GM12878 (cell line): ENCODE data around the gene MTM1. TPM values are rescaled to one million over a fixed set of nuclear protein-coding genes. Genes with fewer than 3 reads are reported as not detected.

Experiments
- ATAC-seq: fragments of 200-7000 bp; cut with Tn5 transposase; 3 replicates; pipeline ENCODE4 v1.9.1; 2020; ENCODE audit warnings: mild to moderate bottlenecking, moderate library complexity
- BruUV-seq: library from RNA; stranded (reverse); fragments of 400-500 nt; replicated peaks from 2 replicates; lab custom pipeline; 2021; lab: Mats Ljungman, UMichigan
- CTCF ChIA-PET: fragments of 300-600 bp; sonication (Branson Sonifier 250); formaldehyde crosslinking; extraction: SDS; loops from one replicate; lab custom pipeline; 2021; ENCODE audit warnings: inconsistent platforms; lab: Yijun Ruan, JAX
- POLR2A ChIA-PET: fragments of 350-600 bp; formaldehyde crosslinking; extraction: SDS; loops from one replicate; lab custom pipeline; 2021; ENCODE audit warnings: inconsistent platforms; lab: Charles Lee
- RAD21 ChIA-PET: fragments of 300-600 bp; sonication (Branson Sonifier 250); formaldehyde crosslinking; loops from one replicate; lab custom pipeline; 2023; ENCODE audit warnings: antibody characterized with exemption; ENCODE audit not compliant: unreplicated experiment; lab: Charles Lee
- SMC1A ChIA-PET: fragments of 300-600 bp; sonication (Branson Sonifier 250); formaldehyde crosslinking; loops from one replicate; lab custom pipeline; 2023; ENCODE audit not compliant: unreplicated experiment, uncharacterized antibody; lab: Charles Lee
- DNase-seq: peaks from one replicate; pipeline ENCODE4 v3.0.0-alpha.2; 2011; ENCODE audit warnings: low read depth, low spot score
- FAIRE-seq: peaks from 3 replicates; lab custom pipeline; 2011; peaks lifted over from hg19 to GRCh38; lab: Jason Lieb, UNC
- H2AFZ ChIP-seq: 2 replicates; pipeline ENCODE4 v1.6.0; 2011; ENCODE audit warnings: low read depth, low read length, control low read depth; ENCODE audit not compliant: control insufficient read depth
- H3K27ac ChIP-seq: 2 replicates; pipeline ENCODE4 v1.5.1; 2011; ENCODE audit warnings: control low read depth; ENCODE audit not compliant: control insufficient read depth, insufficient read depth
- H3K27me3 ChIP-seq, 2 experiments: replicated peaks in 1 of 2; 2 replicates each; pipeline versions ENCODE4 v1.6.0 to v1.6.1; 2011; ENCODE audit warnings: low read length in 1 of 2; ENCODE audit not compliant: control insufficient read depth in 2 of 2, insufficient read depth in 2 of 2
- H3K36me3 ChIP-seq, 2 experiments: 2 replicates each; pipeline ENCODE4 v1.5.1; 2011; ENCODE audit warnings: low read length in 1 of 2; ENCODE audit not compliant: control insufficient read depth in 2 of 2, insufficient read depth in 2 of 2
- H3K4me1 ChIP-seq: 2 replicates; pipeline ENCODE4 v1.6.1; 2011; ENCODE audit warnings: mild to moderate bottlenecking, low read length, moderate library complexity, mixed read lengths; ENCODE audit not compliant: control insufficient read depth, insufficient read depth
- H3K4me2 ChIP-seq: 2 replicates; pipeline ENCODE4 v1.6.0; 2011; ENCODE audit warnings: control low read depth; ENCODE audit not compliant: control insufficient read depth, insufficient read depth
- H3K4me3 ChIP-seq: fragments of 200-600 bp; sonication (generic); 2 replicates; pipeline ENCODE4 v1.5.1; 2016
- H3K79me2 ChIP-seq: 2 replicates; pipeline ENCODE4 v1.6.0; 2011; ENCODE audit warnings: low read length; ENCODE audit not compliant: control insufficient read depth, insufficient read depth
- H3K9ac ChIP-seq: 2 replicates; pipeline ENCODE4 v1.8.0; 2011; ENCODE audit warnings: low read length, control low read depth, mixed read lengths; ENCODE audit not compliant: control insufficient read depth, insufficient read depth
- H3K9me3 ChIP-seq: replicated peaks from 3 replicates; pipeline ENCODE4 v1.5.1; 2011; ENCODE audit warnings: mild to moderate bottlenecking, low read length; ENCODE audit not compliant: control insufficient read depth, insufficient read depth
- H4K20me1 ChIP-seq: 2 replicates; pipeline ENCODE4 v1.6.0; 2011; ENCODE audit not compliant: control insufficient read depth, insufficient read depth
- EED ChIP-seq: sonication (generic); IDR thresholded peaks from 2 replicates; pipeline ENCODE4 v1.6.1; 2016; ENCODE audit warnings: antibody characterized with exemption, low read depth
- GATAD2B ChIP-seq: fragments of 450-650 bp; conservative IDR thresholded peaks from 2 replicates; pipeline ENCODE4 v1.6.1; 2017; ENCODE audit warnings: low read depth, mild to moderate bottlenecking, moderate library complexity
- KDM1A ChIP-seq: fragments of 200-600 bp; sonication (generic); IDR thresholded peaks from 2 replicates; pipeline ENCODE4 v1.6.1; 2016; ENCODE audit warnings: borderline replicate concordance
- MYC ChIP-seq: IDR thresholded peaks from 2 replicates; pipeline ENCODE4 v1.6.1; 2011; ENCODE audit warnings: mild to moderate bottlenecking, low read length, moderate library complexity, inconsistent platforms; ENCODE audit not compliant: insufficient read depth, insufficient replicate concordance, insufficient read length, severe bottlenecking
- NR2C2 ChIP-seq: IDR thresholded peaks from 2 replicates; pipeline ENCODE4 v1.6.1; 2011; ENCODE audit warnings: borderline replicate concordance, low read depth; ENCODE audit not compliant: control insufficient read depth, insufficient read length
- PAX8 ChIP-seq: fragments of 450-650 bp; IDR thresholded peaks from 2 replicates; pipeline ENCODE4 v1.6.1; 2017; ENCODE audit warnings: mild to moderate bottlenecking, moderate library complexity
- RB1 ChIP-seq: fragments of 450-650 bp; formaldehyde crosslinking; IDR thresholded peaks from 2 replicates; pipeline ENCODE4 v1.6.1; 2017; ENCODE audit warnings: mild to moderate bottlenecking, borderline replicate concordance
- RCOR1 ChIP-seq: conservative IDR thresholded peaks from 2 replicates; pipeline ENCODE4 v1.6.1; 2012; ENCODE audit warnings: low read depth, low read length, improper control_type of control experiment
- SP1 ChIP-seq: IDR thresholded peaks from one replicate; pipeline ENCODE4 v1.6.1; 2011; ENCODE audit warnings: low read depth, low read length
- SPI1 ChIP-seq: IDR thresholded peaks from 2 replicates; pipeline ENCODE4 v1.6.1; 2011; ENCODE audit warnings: low read depth, mild to moderate bottlenecking, low read length, moderate library complexity, borderline replicate concordance; ENCODE audit not compliant: insufficient read depth
- TCF12 ChIP-seq: IDR thresholded peaks from 2 replicates; pipeline ENCODE4 v1.6.1; 2011; ENCODE audit warnings: low read depth, mild to moderate bottlenecking, low read length
- YY1 ChIP-seq: IDR thresholded peaks from 2 replicates; pipeline ENCODE4 v1.6.1; 2011; ENCODE audit warnings: low read depth, mild to moderate bottlenecking, low read length
- ZNF384 ChIP-seq: IDR thresholded peaks from 2 replicates; pipeline ENCODE4 v1.6.1; 2012; ENCODE audit warnings: low read depth, mild to moderate bottlenecking, low read length, improper control_type of control experiment, borderline replicate concordance
- WGBS: methylation state at CpG from one replicate; pipeline ENCODE4 v1.1.6; 2016; ENCODE audit warnings: low lambda C conversion rate; ENCODE audit not compliant: insufficient replicate concordance, insufficient coverage; ENCODE audit errors: missing lambda C conversion rate; 5-methylcytosine and 5-hydroxymethylcytosine counted together
- in situ Hi-C: fragments of 300-500 bp; cut with MboI; formaldehyde crosslinking; loops from 9 replicates; pipeline ENCODE4 v1.14.3; 2018; ENCODE audit warnings: mixed read lengths
- intact Hi-C: fragments of 100-400 bp; cut with micrococcal nuclease; formaldehyde crosslinking; loops from one replicate; pipeline ENCODE4 v1.14.2; 2022; ENCODE audit not compliant: unreplicated experiment
- polyA plus RNA-seq, 11 experiments: library from polyadenylated mRNA; depleted of rRNA in 4 of 11; unstranded in 6 of 11; stranded (reverse) in 5 of 11; fragments of >200 nt; fragmentation: Nextera tagmentation in 4 of 11; fragmentation: Illumina TruSeq in 1 of 11; extraction: Ambion mirVana in 4 of 11; extraction: Trizol in 1 of 11; gene quantifications; 1 replicate in 1 of 11; 2 replicates in 10 of 11; pipeline versions ENCODE4 v1.2.1 to v1.2.3, GENCODE V29; 2011 to 2016; ENCODE audit warnings: inconsistent platforms in 2 of 11, missing spikeins in 2 of 11, low read depth in 1 of 11
- total RNA-seq, 4 experiments: library from RNA; depleted of rRNA in 3 of 4; stranded (reverse); fragments of >200 nt in 3 of 4; fragmentation: Illumina TruSeq in 1 of 4; extraction: Trizol in 1 of 4; gene quantifications; 2 replicates each; pipeline versions ENCODE4 v1.2.1 to v1.2.3, GENCODE V29; 2013 to 2021
- TF ChIP-seq, protein P1 (sequence below): fragments of 450-650 bp; IDR thresholded peaks from 2 replicates; pipeline ENCODE4 v1.6.1; 2016; ENCODE audit warnings: mild to moderate bottlenecking
- TF ChIP-seq, protein P2 (sequence below): fragments of 450-650 bp; IDR thresholded peaks from 2 replicates; pipeline ENCODE4 v1.6.1; 2017; ENCODE audit warnings: borderline replicate concordance
- TF ChIP-seq, protein P3 (sequence below): IDR thresholded peaks from 2 replicates; pipeline ENCODE4 v1.6.1; 2011; ENCODE audit warnings: mild to moderate bottlenecking, low read depth, low read length, moderate library complexity; ENCODE audit not compliant: insufficient replicate concordance

Gene MTM1
- total and polyA plus RNA-seq, 10 of the 15 experiments (the other 5 are each of a cell fraction or from before 2014, with no cell fraction given): 3.9 to 13.3 (median 8.4) TPM

DNA sequence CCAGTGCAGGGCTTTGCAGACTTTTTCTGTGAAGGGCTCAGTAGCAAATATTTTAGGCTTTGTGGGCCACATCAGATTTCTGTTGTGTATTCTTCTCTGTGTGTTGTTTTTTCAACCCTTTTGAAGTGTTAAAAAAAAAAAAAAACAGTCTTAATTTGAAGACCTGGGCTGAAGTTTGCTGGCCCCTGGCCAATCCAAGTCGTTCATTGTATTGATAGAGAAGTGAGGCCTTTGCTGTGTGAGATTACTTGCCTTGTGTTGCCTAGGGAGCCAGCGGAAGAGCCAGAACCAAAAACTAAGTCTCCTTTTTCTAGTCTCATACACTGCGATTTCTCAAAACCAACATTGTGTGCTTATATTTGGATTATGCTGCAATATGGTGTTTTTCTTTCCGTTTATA lies 46.9 kb downstream of the MTM1 start:
- H3K36me3 ChIP-seq: no peaks in the 10 kb centered on the region
- H3K27me3 ChIP-seq: no peaks in the 10 kb centered on the region
- H4K20me1 ChIP-seq: no peaks in the 10 kb centered on the region
- no peak overlapping the region for H2AFZ ChIP-seq
- DNase-seq: no peak
- SMC1A ChIA-PET: interaction anchor here (0.5 kb wide), 1 partner anchor 124 kb away, joined by 4 read pairs; no protein-coding TSS in a partner anchor
- no peak overlapping the region for H3K27ac ChIP-seq
- no peaks in the 10 kb centered on the region for H3K4me1 ChIP-seq
- WGBS: 61% methylated on average over 4 of the region's 4 CpGs
- ATAC-seq: no peak
- H3K9me3 ChIP-seq: no peaks in the 10 kb centered on the region; the same call in 2 of the 3 replicates
- intact Hi-C loops (no loop called here), in situ Hi-C loops (no loop called here)
- TF ChIP-seq NR2C2: no peak
- TF ChIP-seq PAX8: no peak
- TF ChIP-seq SPI1: no peak
- TF ChIP-seq, protein P1, sequence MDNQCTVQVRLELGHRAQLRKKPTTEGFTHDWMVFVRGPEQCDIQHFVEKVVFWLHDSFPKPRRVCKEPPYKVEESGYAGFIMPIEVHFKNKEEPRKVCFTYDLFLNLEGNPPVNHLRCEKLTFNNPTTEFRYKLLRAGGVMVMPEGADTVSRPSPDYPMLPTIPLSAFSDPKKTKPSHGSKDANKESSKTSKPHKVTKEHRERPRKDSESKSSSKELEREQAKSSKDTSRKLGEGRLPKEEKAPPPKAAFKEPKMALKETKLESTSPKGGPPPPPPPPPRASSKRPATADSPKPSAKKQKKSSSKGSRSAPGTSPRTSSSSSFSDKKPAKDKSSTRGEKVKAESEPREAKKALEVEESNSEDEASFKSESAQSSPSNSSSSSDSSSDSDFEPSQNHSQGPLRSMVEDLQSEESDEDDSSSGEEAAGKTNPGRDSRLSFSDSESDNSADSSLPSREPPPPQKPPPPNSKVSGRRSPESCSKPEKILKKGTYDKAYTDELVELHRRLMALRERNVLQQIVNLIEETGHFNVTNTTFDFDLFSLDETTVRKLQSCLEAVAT: no peak
- TF ChIP-seq SP1: no peak
- TF ChIP-seq TCF12: no peak
- TF ChIP-seq, protein P2, sequence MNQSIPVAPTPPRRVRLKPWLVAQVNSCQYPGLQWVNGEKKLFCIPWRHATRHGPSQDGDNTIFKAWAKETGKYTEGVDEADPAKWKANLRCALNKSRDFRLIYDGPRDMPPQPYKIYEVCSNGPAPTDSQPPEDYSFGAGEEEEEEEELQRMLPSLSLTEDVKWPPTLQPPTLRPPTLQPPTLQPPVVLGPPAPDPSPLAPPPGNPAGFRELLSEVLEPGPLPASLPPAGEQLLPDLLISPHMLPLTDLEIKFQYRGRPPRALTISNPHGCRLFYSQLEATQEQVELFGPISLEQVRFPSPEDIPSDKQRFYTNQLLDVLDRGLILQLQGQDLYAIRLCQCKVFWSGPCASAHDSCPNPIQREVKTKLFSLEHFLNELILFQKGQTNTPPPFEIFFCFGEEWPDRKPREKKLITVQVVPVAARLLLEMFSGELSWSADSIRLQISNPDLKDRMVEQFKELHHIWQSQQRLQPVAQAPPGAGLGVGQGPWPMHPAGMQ: no peak
- no peak for TF ChIP-seq KDM1A
- TF ChIP-seq, protein P3, sequence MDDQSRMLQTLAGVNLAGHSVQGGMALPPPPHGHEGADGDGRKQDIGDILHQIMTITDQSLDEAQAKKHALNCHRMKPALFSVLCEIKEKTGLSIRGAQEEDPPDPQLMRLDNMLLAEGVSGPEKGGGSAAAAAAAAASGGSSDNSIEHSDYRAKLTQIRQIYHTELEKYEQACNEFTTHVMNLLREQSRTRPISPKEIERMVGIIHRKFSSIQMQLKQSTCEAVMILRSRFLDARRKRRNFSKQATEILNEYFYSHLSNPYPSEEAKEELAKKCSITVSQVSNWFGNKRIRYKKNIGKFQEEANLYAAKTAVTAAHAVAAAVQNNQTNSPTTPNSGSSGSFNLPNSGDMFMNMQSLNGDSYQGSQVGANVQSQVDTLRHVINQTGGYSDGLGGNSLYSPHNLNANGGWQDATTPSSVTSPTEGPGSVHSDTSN: no peak
- no peak for TF ChIP-seq MYC
- no peak for TF ChIP-seq EED
- no peak for TF ChIP-seq RCOR1
- no peak for TF ChIP-seq YY1
- TF ChIP-seq RB1: no peak
- TF ChIP-seq ZNF384: no peak
- TF ChIP-seq GATAD2B: no peak
- H3K79me2 ChIP-seq: no peaks in the 10 kb centered on the region
- no peak overlapping the region for H3K4me2 ChIP-seq
- POLR2A ChIA-PET: no interaction called here
- no peak for FAIRE-seq
- RAD21 ChIA-PET: no interaction called here
- CTCF ChIA-PET: interaction anchor here (0.6 kb wide), 1 partner anchor 20 kb away, joined by 3 read pairs; no protein-coding TSS in a partner anchor
- no TSS peak for BruUV-seq
- H3K4me3 ChIP-seq: no peak overlapping the region
- no peak overlapping the region for H3K9ac ChIP-seq
